Body of pancreas (tissue), 4 donors: Measurements from ENCODE around the gene SNX19. TPM values are rescaled to one million over a fixed set of nuclear protein-coding genes. Genes with fewer than 3 reads are reported as not detected.

ENCODE experiments used
- ATAC-seq: fragments of 150-250 bp; one replicate; pipeline ENCODE4 v1.9.1; 2016
- DNase-seq, 4 donors: peaks; one replicate each; pipeline ENCODE4 v3.0.0-alpha.2; 2019
- H3K27ac ChIP-seq, 4 donors: fragments of 200-600 bp; sonication (generic); 1 replicate in 3 of 4; 2 replicates in 1 of 4; pipeline versions ENCODE4 v1.5.1 to v1.6.1; 2016 to 2019; ENCODE audit warnings: mild to moderate bottlenecking in 1 of 4, mixed read lengths in 1 of 4, moderate library complexity in 1 of 4
- H3K27me3 ChIP-seq, 2 donors: fragments of 200-600 bp; sonication (generic); one replicate each; pipeline ENCODE4 v1.6.0; 2016; ENCODE audit warnings: mild to moderate bottlenecking in 1 of 2
- H3K36me3 ChIP-seq, 2 donors: fragments of 200-600 bp; sonication (generic); replicated peaks in 1 of 2; 2 replicates each; pipeline ENCODE4 v1.5.1; 2016; ENCODE audit warnings: low read depth in 2 of 2; ENCODE audit not compliant: insufficient read depth in 1 of 2
- H3K4me1 ChIP-seq: fragments of 200-600 bp; sonication (generic); one replicate; pipeline ENCODE4 v1.6.0; 2016
- H3K4me3 ChIP-seq, 2 donors: fragments of 200-600 bp; sonication (generic); 1 replicate in 1 of 2; 2 replicates in 1 of 2; pipeline ENCODE4 v1.5.1; 2016 to 2019
- H3K9me3 ChIP-seq, 3 donors: fragments of 200-600 bp; sonication (generic); 1 replicate in 2 of 3; 2 replicates in 1 of 3; pipeline ENCODE4 v1.5.1; 2016
- POLR2A ChIP-seq, 3 donors: fragments of 450-650 bp; IDR thresholded peaks; one replicate each; pipeline ENCODE4 v1.6.1; 2016; ENCODE audit warnings: antibody characterized with exemption in 3 of 3, mild to moderate bottlenecking in 2 of 3
- WGBS, 2 donors: methylation state at CpG; one replicate each; pipeline ENCODE4 v1.1.5; 2017; 5-methylcytosine and 5-hydroxymethylcytosine counted together
- intact Hi-C: fragments of 100-400 bp; cut with DNase I; formaldehyde crosslinking; loops from one replicate; pipeline ENCODE4 v1.15.1; 2023
- total RNA-seq, 2 donors: library from RNA; depleted of rRNA; stranded (reverse); fragments of >200 nt; gene quantifications; one replicate each; pipeline ENCODE4 v1.1.0, GENCODE V29; 2016
- TF ChIP-seq, protein P1 (sequence below), 7 experiments: fragments of 450-650 bp in 4 of 7; fragments of 200-600 bp in 3 of 7; sonication (generic) in 3 of 7; IDR thresholded peaks; one replicate each; pipeline ENCODE4 v1.5.1; 2016 to 2019; ENCODE audit warnings: antibody characterized with exemption in 7 of 7

The SNX19 gene
- total RNA-seq, 2 donors from 2014 or later: 58.4 to 245 TPM

DNA sequence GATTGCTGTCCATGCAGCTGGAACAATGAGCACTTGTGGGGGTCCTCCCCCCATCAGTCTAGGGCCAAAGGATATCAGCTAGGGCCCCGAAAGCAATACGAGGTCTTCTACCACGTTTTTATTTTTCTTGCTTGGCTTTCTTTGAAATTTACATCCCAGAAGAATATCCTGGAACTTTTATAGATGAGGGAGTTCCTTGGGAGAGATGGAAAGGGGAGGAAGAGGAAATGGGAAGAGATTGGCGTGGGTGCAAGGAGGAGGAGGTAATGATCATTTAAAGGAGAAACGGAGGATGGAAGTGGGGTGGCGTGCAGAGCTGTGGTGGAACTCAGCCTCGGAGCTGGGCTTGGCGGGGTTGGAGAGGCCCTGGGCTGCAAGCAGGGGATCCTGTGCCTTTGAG lies 90.3 kb downstream of the SNX19 start:
- no peaks in the 10 kb centered on the region for H3K27me3 ChIP-seq
- TF ChIP-seq POLR2A (IDR thresholded peaks at IDR 0.05): no peak
- TF ChIP-seq, protein P1, sequence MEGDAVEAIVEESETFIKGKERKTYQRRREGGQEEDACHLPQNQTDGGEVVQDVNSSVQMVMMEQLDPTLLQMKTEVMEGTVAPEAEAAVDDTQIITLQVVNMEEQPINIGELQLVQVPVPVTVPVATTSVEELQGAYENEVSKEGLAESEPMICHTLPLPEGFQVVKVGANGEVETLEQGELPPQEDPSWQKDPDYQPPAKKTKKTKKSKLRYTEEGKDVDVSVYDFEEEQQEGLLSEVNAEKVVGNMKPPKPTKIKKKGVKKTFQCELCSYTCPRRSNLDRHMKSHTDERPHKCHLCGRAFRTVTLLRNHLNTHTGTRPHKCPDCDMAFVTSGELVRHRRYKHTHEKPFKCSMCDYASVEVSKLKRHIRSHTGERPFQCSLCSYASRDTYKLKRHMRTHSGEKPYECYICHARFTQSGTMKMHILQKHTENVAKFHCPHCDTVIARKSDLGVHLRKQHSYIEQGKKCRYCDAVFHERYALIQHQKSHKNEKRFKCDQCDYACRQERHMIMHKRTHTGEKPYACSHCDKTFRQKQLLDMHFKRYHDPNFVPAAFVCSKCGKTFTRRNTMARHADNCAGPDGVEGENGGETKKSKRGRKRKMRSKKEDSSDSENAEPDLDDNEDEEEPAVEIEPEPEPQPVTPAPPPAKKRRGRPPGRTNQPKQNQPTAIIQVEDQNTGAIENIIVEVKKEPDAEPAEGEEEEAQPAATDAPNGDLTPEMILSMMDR (IDR thresholded peaks at IDR 0.05): no peak
- ATAC-seq: no peak
- H3K36me3 ChIP-seq: no peaks in the 10 kb centered on the region
- peaks cover 4% of the 10 kb centered on the region for H3K4me1 ChIP-seq
- H3K27ac ChIP-seq: no peak overlapping the region
- H3K4me3 ChIP-seq: no peak overlapping the region
- H3K9me3 ChIP-seq: no peaks in the 10 kb centered on the region
- 65 to 67% methylated on average over 8 of the region's 8 CpGs for WGBS, 2 donors
- DNase-seq: no peak
- intact Hi-C loops: no loop called here

DNA sequence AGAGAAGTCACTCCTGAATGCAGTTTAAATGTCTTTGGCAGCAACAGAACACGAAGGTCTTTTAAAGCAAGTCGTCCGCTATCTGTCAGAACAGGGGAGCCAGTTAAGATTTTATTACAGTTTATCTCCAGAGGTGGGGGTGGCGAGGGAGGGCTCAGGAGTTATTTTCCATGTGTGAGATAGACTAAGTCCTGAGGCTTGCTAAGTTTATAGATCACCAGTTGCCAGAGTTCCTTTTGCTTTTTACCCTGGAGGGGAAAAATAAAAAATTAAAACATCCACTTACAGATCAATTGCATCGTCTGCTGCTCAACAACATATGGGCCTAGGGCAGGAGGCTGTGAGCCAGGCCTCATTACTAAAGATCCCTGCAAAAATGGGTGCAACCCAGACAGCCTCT lies 90.7 kb downstream of the SNX19 start:
- DNase-seq (no peak), ATAC-seq (no peak)
- Histone ChIP-seq H3K27me3 (no peaks in the 10 kb centered on the region), H3K36me3 (no peaks in the 10 kb centered on the region), H3K4me1 (peaks cover 4% of the 10 kb centered on the region), H3K9me3 (no peaks in the 10 kb centered on the region), H3K27ac (no peak overlapping the region), H3K4me3 (no peak overlapping the region)
- intact Hi-C loops: no loop called here
- WGBS, 2 donors: 44 to 55% methylated on average over 5 of the region's 5 CpGs
- no peak for TF ChIP-seq POLR2A (IDR thresholded peaks at IDR 0.05)
- TF ChIP-seq, protein P1 (IDR thresholded peaks at IDR 0.05): no peak
